ENCODE measurements around the gene FAM83D. TPM values are rescaled to one million over a fixed set of nuclear protein-coding genes. Genes with fewer than 3 reads are reported as not detected.
"Not testable (repeated sequence)": the region's sequence is repeated elsewhere in the genome, so short reads cannot be mapped to it uniquely, and the experiment has no call there.

The FAM83D gene
- total and polyA plus RNA-seq, 2 experiments from 2014 or later = 7.4 to 45.4 TPM

DNA sequence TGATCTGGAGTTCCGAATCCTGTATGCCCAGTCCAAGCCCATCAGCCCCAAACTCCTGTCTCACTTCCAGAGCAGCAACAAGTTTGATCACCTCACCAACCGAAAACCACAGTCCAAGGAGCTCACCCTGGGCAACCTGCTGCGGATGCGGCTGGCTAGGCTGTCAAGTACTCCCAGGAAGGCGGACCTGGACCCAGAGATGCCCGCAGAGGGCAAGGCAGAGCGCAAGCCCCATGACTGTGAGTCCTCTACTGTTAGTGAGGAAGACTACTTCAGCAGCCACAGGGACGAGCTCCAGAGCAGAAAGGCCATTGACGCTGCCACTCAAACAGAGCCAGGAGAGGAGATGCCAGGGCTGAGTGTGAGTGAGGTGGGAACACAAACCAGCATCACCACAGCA, 25.4 kb downstream of the FAM83D start:
- no peak overlapping the region for H3K27ac ChIP-seq
- peaks cover 6% of the 10 kb centered on the region for H3K36me3 ChIP-seq
- H3K4me3 ChIP-seq = no peak overlapping the region
- no peaks in the 10 kb centered on the region for H3K27me3 ChIP-seq
- TF ChIP-seq, protein P1, sequence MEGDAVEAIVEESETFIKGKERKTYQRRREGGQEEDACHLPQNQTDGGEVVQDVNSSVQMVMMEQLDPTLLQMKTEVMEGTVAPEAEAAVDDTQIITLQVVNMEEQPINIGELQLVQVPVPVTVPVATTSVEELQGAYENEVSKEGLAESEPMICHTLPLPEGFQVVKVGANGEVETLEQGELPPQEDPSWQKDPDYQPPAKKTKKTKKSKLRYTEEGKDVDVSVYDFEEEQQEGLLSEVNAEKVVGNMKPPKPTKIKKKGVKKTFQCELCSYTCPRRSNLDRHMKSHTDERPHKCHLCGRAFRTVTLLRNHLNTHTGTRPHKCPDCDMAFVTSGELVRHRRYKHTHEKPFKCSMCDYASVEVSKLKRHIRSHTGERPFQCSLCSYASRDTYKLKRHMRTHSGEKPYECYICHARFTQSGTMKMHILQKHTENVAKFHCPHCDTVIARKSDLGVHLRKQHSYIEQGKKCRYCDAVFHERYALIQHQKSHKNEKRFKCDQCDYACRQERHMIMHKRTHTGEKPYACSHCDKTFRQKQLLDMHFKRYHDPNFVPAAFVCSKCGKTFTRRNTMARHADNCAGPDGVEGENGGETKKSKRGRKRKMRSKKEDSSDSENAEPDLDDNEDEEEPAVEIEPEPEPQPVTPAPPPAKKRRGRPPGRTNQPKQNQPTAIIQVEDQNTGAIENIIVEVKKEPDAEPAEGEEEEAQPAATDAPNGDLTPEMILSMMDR (IDR thresholded peaks at IDR 0.05; ENCODE audit: low read depth, low read length) = no peak
- H3K4me1 ChIP-seq (ENCODE audit: low read depth) = no peaks in the 10 kb centered on the region
- no peaks in the 10 kb centered on the region for H3K9me3 ChIP-seq (ENCODE audit: low read depth)
- DNase-seq (ENCODE audit: low read depth in 1 of 2, low spot score in 1 of 2) = no peak

- no peaks in the 10 kb centered on the region for H3K9me3 ChIP-seq (ENCODE audit: low read depth)
Observed at GRCh38 chr20:38952153-38952552, 25.9 kb downstream of the FAM83D start.

GRCh38 chr20:38953630-38954340, 27.6 kb downstream of the FAM83D start:
- Histone ChIP-seq H3K27ac (no peak overlapping the region), H3K4me3 (no peak overlapping the region), H3K9me3 (ENCODE audit: low read depth) (no peaks in the 10 kb centered on the region), H3K4me1 (ENCODE audit: low read depth) (no peaks in the 10 kb centered on the region), H3K36me3 (peaks cover 3% of the 10 kb centered on the region), H3K27me3 (no peaks in the 10 kb centered on the region)
- TF ChIP-seq, protein P1 (IDR thresholded peaks at IDR 0.05; ENCODE audit: low read depth, low read length) = no peak
- DNase-seq (ENCODE audit: low read depth in 1 of 2, low spot score in 1 of 2) = no peak

More at GRCh38 chr20:38952153-38952552, 25.9 kb downstream of the FAM83D start:
- no peak overlapping the region for H3K27ac ChIP-seq
- H3K27me3 ChIP-seq = no peaks in the 10 kb centered on the region
- no peak for DNase-seq (ENCODE audit: low read depth in 1 of 2, low spot score in 1 of 2)
- no peaks in the 10 kb centered on the region for H3K4me1 ChIP-seq (ENCODE audit: low read depth)
- peaks cover 6% of the 10 kb centered on the region for H3K36me3 ChIP-seq
- TF ChIP-seq, protein P1 (IDR thresholded peaks at IDR 0.05; ENCODE audit: low read depth, low read length) = no peak
- no peak overlapping the region for H3K4me3 ChIP-seq

GRCh38 chr20:38957235-38957876, 31.1 kb downstream of the FAM83D start:
- DNase-seq (ENCODE audit: low read depth in 1 of 2, low spot score in 1 of 2) = no peak
- TF ChIP-seq, protein P1 (IDR thresholded peaks at IDR 0.05; ENCODE audit: low read depth, low read length) = no peak
- no peaks in the 10 kb centered on the region for H3K4me1 ChIP-seq (ENCODE audit: low read depth)
- no peak overlapping the region for H3K27ac ChIP-seq
- no peaks in the 10 kb centered on the region for H3K9me3 ChIP-seq (ENCODE audit: low read depth)
- no peaks in the 10 kb centered on the region for H3K36me3 ChIP-seq
- no peak overlapping the region for H3K4me3 ChIP-seq
- no peaks in the 10 kb centered on the region for H3K27me3 ChIP-seq

DNA sequence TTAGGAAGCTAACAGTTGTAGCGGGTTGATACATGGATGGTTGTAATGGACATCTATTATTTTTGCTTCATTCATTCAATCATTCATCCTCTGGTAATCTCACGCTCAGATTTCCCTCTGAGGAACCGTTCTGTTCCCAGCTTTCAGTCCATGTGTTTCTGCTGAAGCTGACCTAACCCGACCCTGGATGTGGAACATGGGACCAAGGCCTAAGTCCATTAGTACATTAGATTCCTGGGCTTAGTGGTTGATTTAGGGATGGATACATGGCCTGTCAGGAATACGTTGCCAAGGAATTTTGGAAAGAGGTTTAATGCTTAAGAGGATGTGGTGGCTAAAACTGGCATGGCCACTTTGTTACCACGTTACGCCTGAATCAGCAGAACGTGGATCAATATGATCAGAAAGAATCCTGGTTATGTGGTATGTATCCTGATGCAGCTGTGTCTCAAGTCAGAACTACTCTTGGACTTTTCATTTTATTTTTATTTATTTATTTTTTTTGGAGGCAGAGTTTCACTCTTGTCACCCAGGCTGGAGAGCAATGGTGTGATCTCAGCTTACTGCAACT, 31.8 kb downstream of the FAM83D start:
- no peaks in the 10 kb centered on the region for H3K9me3 ChIP-seq (ENCODE audit: low read depth)
- H3K36me3 ChIP-seq = no peaks in the 10 kb centered on the region
- no peak overlapping the region for H3K27ac ChIP-seq
- no peak overlapping the region for H3K4me3 ChIP-seq
- DNase-seq (ENCODE audit: low read depth in 1 of 2, low spot score in 1 of 2) = no peak
- TF ChIP-seq, protein P1 (IDR thresholded peaks at IDR 0.05; ENCODE audit: low read depth, low read length) = no peak
- peaks cover 1% of the 10 kb centered on the region for H3K4me1 ChIP-seq (ENCODE audit: low read depth)
- H3K27me3 ChIP-seq = no peaks in the 10 kb centered on the region

DNA sequence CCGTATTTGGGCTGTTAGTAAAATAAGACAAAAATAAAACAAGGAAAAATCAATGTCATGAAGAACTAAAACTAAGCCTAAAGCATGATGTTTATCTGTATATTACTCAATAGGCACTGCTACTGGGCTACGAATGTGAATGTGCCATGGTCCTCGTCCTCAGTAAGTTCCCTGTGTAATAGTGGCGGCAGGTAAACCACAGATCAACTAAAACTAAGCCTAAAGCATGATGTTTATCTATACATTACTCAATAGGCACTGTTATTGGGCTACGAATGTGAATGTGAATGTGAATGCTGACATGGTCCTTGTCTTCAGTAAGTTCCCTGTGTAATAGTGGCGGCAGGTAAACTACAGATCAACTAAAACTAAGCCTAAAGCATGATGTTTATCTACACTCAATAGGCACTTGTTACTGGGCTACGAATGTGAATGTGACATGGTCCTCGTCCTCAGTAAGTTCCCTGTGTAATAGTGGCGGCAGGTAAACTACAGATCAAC, 34.0 kb downstream of the FAM83D start:
- not testable (repeated sequence) for H3K36me3 ChIP-seq; H3K9me3 ChIP-seq (ENCODE audit: low read depth); DNase-seq (ENCODE audit: low read depth in 1 of 2, low spot score in 1 of 2)

More for the DNA sequence above, 34.0 kb downstream of the FAM83D start:
- not testable (repeated sequence) for H3K4me1 ChIP-seq (ENCODE audit: low read depth); H3K27ac ChIP-seq; H3K4me3 ChIP-seq; H3K27me3 ChIP-seq

All from cardiac muscle cell (in vitro differentiated cells and primary cell).